Hematopoietic multipotent progenitor cell (in vitro differentiated cells): Measurements from ENCODE around the gene LSS. TPM values are rescaled to one million over a fixed set of nuclear protein-coding genes. Genes with fewer than 3 reads are reported as not detected.

Source experiments
- DNase-seq, 3 donors: peaks; one replicate each; pipeline ENCODE4 v3.0.0-alpha.2; 2011 to 2015; ENCODE audit warnings: low read depth in 2 of 3, low spot score in 2 of 3
- total RNA-seq: library from RNA; depleted of rRNA; stranded (reverse); fragments of >200 nt; gene quantifications from one replicate; pipeline ENCODE4 v1.2.3, GENCODE V29; 2012

LSS gene
- total RNA-seq, 1 donor, result 41.7 TPM

GRCh38 chr21:46219591-46220239 lies 8.9 kb downstream of the LSS start:
- DNase-seq, result no peak

GRCh38 chr21:46218906-46219590 lies 9.5 kb downstream of the LSS start:
- DNase-seq, result no peak

GRCh38 chr21:46217511-46218196 lies 10.9 kb downstream of the LSS start:
- no peak for DNase-seq

GRCh38 chr21:46216132-46216747 lies 12.3 kb downstream of the LSS start:
- no peak for DNase-seq

GRCh38 chr21:46215436-46216131 lies 13.0 kb downstream of the LSS start:
- DNase-seq, result no peak

GRCh38 chr21:46214478-46215340 lies 13.9 kb downstream of the LSS start:
- DNase-seq, result no peak

- no peak for DNase-seq
Observed at GRCh38 chr21:46213620-46214286, 14.8 kb downstream of the LSS start.

GRCh38 chr21:46212721-46213484 lies 15.7 kb downstream of the LSS start:
- DNase-seq, result no peak

GRCh38 chr21:46211786-46212720 lies 16.5 kb downstream of the LSS start:
- no peak for DNase-seq

- DNase-seq, result no peak
Observed at GRCh38 chr21:46211376-46211775, 17.2 kb downstream of the LSS start.

- DNase-seq, result no peak
Observed at GRCh38 chr21:46210378-46211136, 18.0 kb downstream of the LSS start.

GRCh38 chr21:46208761-46209721 lies 19.5 kb downstream of the LSS start:
- no peak for DNase-seq

- DNase-seq, result no peak
Observed at GRCh38 chr21:46207920-46208591, 20.5 kb downstream of the LSS start.

- no peak for DNase-seq
Observed at GRCh38 chr21:46207006-46207919, 21.3 kb downstream of the LSS start.
